HEK293 (cell line): ENCODE measurements around the gene FMN1.

Experiments
- CTCF ChIA-PET: fragments of 350-600 bp; formaldehyde crosslinking; extraction: SDS; loops from one replicate; lab custom pipeline; 2021; ENCODE audit warnings: antibody characterized with exemption; lab: Yijun Ruan, JAX
- POLR2A ChIA-PET: fragments of 300-600 bp; formaldehyde crosslinking; extraction: SDS; loops from one replicate; lab custom pipeline; 2020; ENCODE audit warnings: antibody characterized with exemption, inconsistent platforms; lab: Yijun Ruan, JAX
- H3K27ac ChIP-seq: fragments of 200-500 bp; sonication (Bioruptor generic); 2 replicates; pipeline ENCODE4 v1.5.1; 2014; ENCODE audit warnings: low read depth, low read length, control low read depth, inconsistent platforms; ENCODE audit errors: extremely low read depth
- H3K36me3 ChIP-seq, 2 experiments: fragments of 200-500 bp in 1 of 2; sonication (Bioruptor generic) in 1 of 2; 1 replicate in 1 of 2; 2 replicates in 1 of 2; pipeline ENCODE4 v1.5.1; 2014 to 2017; ENCODE audit warnings: inconsistent platforms in 2 of 2, low read length in 2 of 2; ENCODE audit not compliant: control insufficient read depth in 2 of 2, insufficient read depth in 1 of 2
- H3K4me1 ChIP-seq: fragments of 200-500 bp; sonication (Bioruptor generic); 2 replicates; pipeline ENCODE4 v1.5.1; 2014; ENCODE audit warnings: mild to moderate bottlenecking, low read length, inconsistent platforms; ENCODE audit not compliant: control insufficient read depth, insufficient read depth
- H3K4me3 ChIP-seq: 2 replicates; pipeline ENCODE4 v1.5.1; 2011; ENCODE audit warnings: low read depth, mild to moderate bottlenecking, control low read depth, low read length, moderate library complexity
- H3K9me3 ChIP-seq: fragments of 200-500 bp; sonication (Bioruptor generic); 2 replicates; pipeline ENCODE4 v1.5.1; 2014; ENCODE audit warnings: low read depth, low read length, inconsistent platforms; ENCODE audit not compliant: control insufficient read depth, insufficient read depth
- GLIS1 ChIP-seq: fragments of 450-650 bp; formaldehyde crosslinking; IDR thresholded peaks from 2 replicates; pipeline ENCODE4 v1.5.1; 2016; ENCODE audit warnings: missing biosample characterization, missing genetic modification characterization
- MYNN ChIP-seq: fragments of 450-650 bp; formaldehyde crosslinking; IDR thresholded peaks from 2 replicates; pipeline ENCODE4 v1.5.1; 2016; ENCODE audit warnings: missing biosample characterization, missing genetic modification characterization, borderline replicate concordance
- MZF1 ChIP-seq: fragments of 450-650 bp; formaldehyde crosslinking; IDR thresholded peaks from 2 replicates; pipeline ENCODE4 v1.5.1; 2017; ENCODE audit warnings: missing biosample characterization, missing genetic modification characterization, borderline replicate concordance
- SALL2 ChIP-seq: fragments of 450-650 bp; formaldehyde crosslinking; IDR thresholded peaks from 2 replicates; pipeline ENCODE4 v1.5.0; 2017; ENCODE audit warnings: missing biosample characterization, mild to moderate bottlenecking, missing genetic modification characterization, borderline replicate concordance
- SETDB1 ChIP-seq: IDR thresholded peaks from one replicate; pipeline ENCODE4 v1.6.1; 2017; ENCODE audit warnings: mild to moderate bottlenecking, low read length, moderate library complexity, mixed read lengths; ENCODE audit not compliant: insufficient read length
- SP3 ChIP-seq: fragments of 450-650 bp; formaldehyde crosslinking; IDR thresholded peaks from 2 replicates; pipeline ENCODE4 v1.5.1; 2016; ENCODE audit warnings: missing biosample characterization, missing genetic modification characterization
- YY1 ChIP-seq: fragments of 450-650 bp; formaldehyde crosslinking; IDR thresholded peaks from 2 replicates; pipeline ENCODE4 v1.5.1; 2018; ENCODE audit warnings: missing biosample characterization, missing genetic modification characterization
- ZBTB21 ChIP-seq: fragments of 450-650 bp; formaldehyde crosslinking; IDR thresholded peaks from 2 replicates; pipeline ENCODE4 v1.5.1; 2017; ENCODE audit warnings: missing biosample characterization, missing genetic modification characterization
- ZBTB8A ChIP-seq: fragments of 450-650 bp; formaldehyde crosslinking; IDR thresholded peaks from 2 replicates; pipeline ENCODE4 v1.5.1; 2016; ENCODE audit warnings: missing biosample characterization, missing genetic modification characterization
- ZFP3 ChIP-seq: fragments of 450-650 bp; formaldehyde crosslinking; IDR thresholded peaks from 2 replicates; pipeline ENCODE4 v1.5.1; 2016; ENCODE audit warnings: low read depth, missing biosample characterization, missing genetic modification characterization
- ZNF133 ChIP-seq: fragments of 450-650 bp; formaldehyde crosslinking; IDR thresholded peaks from 2 replicates; pipeline ENCODE4 v1.5.1; 2016; ENCODE audit warnings: missing biosample characterization, missing genetic modification characterization
- ZNF157 ChIP-seq: fragments of 450-650 bp; formaldehyde crosslinking; IDR thresholded peaks from 2 replicates; pipeline ENCODE4 v1.5.1; 2016; ENCODE audit warnings: missing biosample characterization, missing genetic modification characterization
- ZNF239 ChIP-seq: fragments of 450-650 bp; formaldehyde crosslinking; IDR thresholded peaks from 2 replicates; pipeline ENCODE4 v1.5.1; 2016; ENCODE audit warnings: missing biosample characterization, missing genetic modification characterization
- ZNF248 ChIP-seq: fragments of 450-650 bp; formaldehyde crosslinking; IDR thresholded peaks from 2 replicates; pipeline ENCODE4 v1.5.1; 2017; ENCODE audit warnings: missing biosample characterization, missing genetic modification characterization
- ZNF266 ChIP-seq: fragments of 450-650 bp; formaldehyde crosslinking; IDR thresholded peaks from 2 replicates; pipeline ENCODE4 v1.5.1; 2016; ENCODE audit warnings: missing biosample characterization, missing genetic modification characterization, low read depth
- ZNF292 ChIP-seq: fragments of 450-650 bp; formaldehyde crosslinking; IDR thresholded peaks from 2 replicates; pipeline ENCODE4 v1.5.1; 2016; ENCODE audit warnings: low read depth, missing biosample characterization, missing genetic modification characterization, borderline replicate concordance
- ZNF423 ChIP-seq: fragments of 450-650 bp; formaldehyde crosslinking; IDR thresholded peaks from 2 replicates; pipeline ENCODE4 v1.5.1; 2016; ENCODE audit warnings: missing biosample characterization, missing genetic modification characterization
- ZNF530 ChIP-seq: fragments of 450-650 bp; formaldehyde crosslinking; IDR thresholded peaks from 2 replicates; pipeline ENCODE4 v1.5.1; 2016; ENCODE audit warnings: low read depth, missing biosample characterization, missing genetic modification characterization
- ZNF558 ChIP-seq: fragments of 450-650 bp; formaldehyde crosslinking; IDR thresholded peaks from 2 replicates; pipeline ENCODE4 v1.5.1; 2016; ENCODE audit warnings: missing biosample characterization, missing genetic modification characterization
- ZNF621 ChIP-seq: fragments of 450-650 bp; formaldehyde crosslinking; IDR thresholded peaks from 2 replicates; pipeline ENCODE4 v1.5.1; 2017; ENCODE audit warnings: missing biosample characterization, missing genetic modification characterization
- ZNF629 ChIP-seq: fragments of 450-650 bp; formaldehyde crosslinking; IDR thresholded peaks from 2 replicates; pipeline ENCODE4 v1.5.1; 2017; ENCODE audit warnings: missing biosample characterization, missing genetic modification characterization
- ZNF785 ChIP-seq: fragments of 450-650 bp; formaldehyde crosslinking; IDR thresholded peaks from 2 replicates; pipeline ENCODE4 v1.5.1; 2016; ENCODE audit warnings: missing biosample characterization, missing genetic modification characterization
- ZXDB ChIP-seq: fragments of 450-650 bp; formaldehyde crosslinking; IDR thresholded peaks from 2 replicates; pipeline ENCODE4 v1.5.1; 2016; ENCODE audit warnings: missing biosample characterization, missing genetic modification characterization
- TF ChIP-seq, protein P1 (sequence below): fragments of 450-650 bp; IDR thresholded peaks from 2 replicates; pipeline ENCODE4 v1.5.1; 2018; ENCODE audit warnings: missing biosample characterization, mild to moderate bottlenecking, missing genetic modification characterization
- TF ChIP-seq, protein P2 (sequence below): fragments of 450-650 bp; formaldehyde crosslinking; IDR thresholded peaks from 2 replicates; pipeline ENCODE4 v1.5.1; 2016; ENCODE audit warnings: missing biosample characterization, missing genetic modification characterization
- TF ChIP-seq, protein P3 (sequence below): fragments of 450-650 bp; formaldehyde crosslinking; IDR thresholded peaks from 2 replicates; pipeline ENCODE4 v1.5.1; 2016; ENCODE audit warnings: missing biosample characterization, missing genetic modification characterization

The FMN1 gene

DNA sequence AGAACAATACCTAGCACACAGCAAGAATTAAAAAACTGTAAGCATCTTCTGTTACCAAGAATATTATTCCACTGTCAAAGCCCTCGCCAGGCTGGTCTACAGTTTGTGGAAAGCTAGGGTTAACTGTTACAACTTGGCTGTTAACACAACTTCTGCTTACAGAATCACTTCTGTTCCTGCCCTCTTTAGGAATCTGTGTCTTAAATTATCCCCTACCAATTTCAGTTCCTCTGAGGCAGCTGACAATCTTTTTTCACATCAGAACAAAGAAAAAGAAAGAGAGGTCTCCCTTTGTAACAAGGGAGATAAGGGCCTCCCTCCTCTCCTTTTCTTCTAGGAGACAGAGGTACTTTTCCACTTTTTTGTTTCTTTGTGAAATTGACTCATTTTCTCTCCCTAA lies 188.9 kb downstream of the FMN1 start (continued):
- TF ChIP-seq, protein P1, sequence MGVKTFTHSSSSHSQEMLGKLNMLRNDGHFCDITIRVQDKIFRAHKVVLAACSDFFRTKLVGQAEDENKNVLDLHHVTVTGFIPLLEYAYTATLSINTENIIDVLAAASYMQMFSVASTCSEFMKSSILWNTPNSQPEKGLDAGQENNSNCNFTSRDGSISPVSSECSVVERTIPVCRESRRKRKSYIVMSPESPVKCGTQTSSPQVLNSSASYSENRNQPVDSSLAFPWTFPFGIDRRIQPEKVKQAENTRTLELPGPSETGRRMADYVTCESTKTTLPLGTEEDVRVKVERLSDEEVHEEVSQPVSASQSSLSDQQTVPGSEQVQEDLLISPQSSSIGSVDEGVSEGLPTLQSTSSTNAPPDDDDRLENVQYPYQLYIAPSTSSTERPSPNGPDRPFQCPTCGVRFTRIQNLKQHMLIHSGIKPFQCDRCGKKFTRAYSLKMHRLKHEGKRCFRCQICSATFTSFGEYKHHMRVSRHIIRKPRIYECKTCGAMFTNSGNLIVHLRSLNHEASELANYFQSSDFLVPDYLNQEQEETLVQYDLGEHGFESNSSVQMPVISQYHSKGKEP (tag by site-specific recombination) = no peak
- TF ChIP-seq ZNF157 (tag by site-specific recombination) = no peak
- TF ChIP-seq ZNF239 (tag by site-specific recombination) = no peak
- no peak for TF ChIP-seq ZNF629 (tag by site-specific recombination)
- no peak for TF ChIP-seq ZNF558 (tag by site-specific recombination)

DNA sequence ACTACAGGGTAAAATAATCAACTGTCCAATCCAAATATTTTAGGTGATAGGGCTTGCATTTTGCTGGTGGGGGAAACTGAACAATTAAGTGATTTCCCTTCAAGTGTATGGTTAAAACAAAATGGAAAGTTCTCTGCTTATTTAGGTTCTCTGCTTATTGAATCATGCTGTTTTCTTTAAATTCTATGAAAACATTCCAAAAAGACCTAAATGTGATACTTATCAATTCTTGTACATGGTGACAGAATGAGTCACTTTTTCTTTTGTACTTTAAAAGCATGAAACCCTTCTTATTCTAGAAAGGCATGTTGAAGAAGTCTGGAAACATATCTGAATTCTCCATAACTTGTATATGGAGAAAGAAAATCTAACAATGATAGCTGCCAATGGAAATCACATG lies 192.6 kb downstream of the FMN1 start:
- H3K4me1 ChIP-seq = no peaks in the 10 kb centered on the region
- CTCF ChIA-PET = interaction anchor here (0.9 to 1.4 kb wide), 3 partner anchors 8 to 130 kb away, joined by 3 to 5 read pairs (median 3); no protein-coding TSS in a partner anchor
- TF ChIP-seq SALL2 (tag by site-specific recombination) = no peak
- TF ChIP-seq, protein P1 (tag by site-specific recombination) = no peak
- TF ChIP-seq ZBTB8A (tag by site-specific recombination) = no peak
- TF ChIP-seq GLIS1 (tag by site-specific recombination) = no peak
- no peaks in the 10 kb centered on the region for H3K36me3 ChIP-seq
- POLR2A ChIA-PET = no interaction called here
- H3K27ac ChIP-seq = no peak overlapping the region
- no peaks in the 10 kb centered on the region for H3K9me3 ChIP-seq
- H3K4me3 ChIP-seq = no peak overlapping the region

DNA sequence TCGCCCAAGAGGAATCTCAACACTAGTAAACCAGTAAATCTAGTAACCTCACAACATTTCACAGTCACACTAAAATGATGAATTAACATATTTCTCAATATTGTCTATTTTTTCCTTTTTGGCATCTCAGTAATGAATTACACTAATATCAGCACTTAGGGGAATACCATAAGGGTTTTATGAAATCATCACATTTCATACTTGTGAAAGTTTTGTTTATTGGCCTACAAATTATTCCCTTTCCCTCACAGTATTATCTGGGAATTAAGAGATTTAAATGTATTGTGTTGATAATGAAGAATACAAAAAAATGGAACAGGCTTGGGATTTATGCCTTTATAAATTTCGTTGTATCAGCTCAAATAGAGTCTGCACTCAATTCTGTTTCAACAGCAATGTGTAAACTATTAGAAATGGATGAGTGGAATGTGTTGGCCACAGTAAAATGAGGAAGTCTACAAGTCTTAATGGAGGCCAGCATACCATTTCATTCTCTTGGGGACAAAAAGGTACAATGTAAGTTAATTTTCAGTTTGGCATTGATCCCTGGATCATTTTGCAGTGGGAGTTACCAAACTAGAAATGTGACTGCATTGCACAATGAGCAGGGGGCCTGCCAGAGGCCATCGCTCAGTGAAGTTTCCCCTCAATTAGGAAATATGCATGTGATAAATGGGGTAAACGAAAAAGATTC lies 195.4 kb downstream of the FMN1 start:
- Histone ChIP-seq H3K4me1 (no peaks in the 10 kb centered on the region), H3K4me3 (no peak overlapping the region), H3K9me3 (no peaks in the 10 kb centered on the region), H3K27ac (no peak overlapping the region), H3K36me3 (no peaks in the 10 kb centered on the region)
- POLR2A ChIA-PET = no interaction called here
- CTCF ChIA-PET = interaction anchor here (1.0 kb wide), 1 partner anchor 23 kb away, joined by 5 read pairs; no protein-coding TSS in a partner anchor
- TF ChIP-seq ZNF621 (tag by site-specific recombination) (no peak), MYNN (tag by site-specific recombination) (no peak), ZNF266 (no peak), ZXDB (tag by site-specific recombination) (no peak), ZNF248 (tag by site-specific recombination) (no peak), YY1 (tag by site-specific recombination) (no peak), SP3 (tag by site-specific recombination) (no peak), ZNF292 (no peak), ZNF785 (no peak), ZFP3 (tag by site-specific recombination) (no peak), ZNF530 (no peak), ZBTB21 (tag by site-specific recombination) (no peak), MZF1 (no peak), SETDB1 (no peak), ZNF423 (tag by site-specific recombination) (no peak), ZNF133 (tag by site-specific recombination) (no peak)
- TF ChIP-seq, protein P2, sequence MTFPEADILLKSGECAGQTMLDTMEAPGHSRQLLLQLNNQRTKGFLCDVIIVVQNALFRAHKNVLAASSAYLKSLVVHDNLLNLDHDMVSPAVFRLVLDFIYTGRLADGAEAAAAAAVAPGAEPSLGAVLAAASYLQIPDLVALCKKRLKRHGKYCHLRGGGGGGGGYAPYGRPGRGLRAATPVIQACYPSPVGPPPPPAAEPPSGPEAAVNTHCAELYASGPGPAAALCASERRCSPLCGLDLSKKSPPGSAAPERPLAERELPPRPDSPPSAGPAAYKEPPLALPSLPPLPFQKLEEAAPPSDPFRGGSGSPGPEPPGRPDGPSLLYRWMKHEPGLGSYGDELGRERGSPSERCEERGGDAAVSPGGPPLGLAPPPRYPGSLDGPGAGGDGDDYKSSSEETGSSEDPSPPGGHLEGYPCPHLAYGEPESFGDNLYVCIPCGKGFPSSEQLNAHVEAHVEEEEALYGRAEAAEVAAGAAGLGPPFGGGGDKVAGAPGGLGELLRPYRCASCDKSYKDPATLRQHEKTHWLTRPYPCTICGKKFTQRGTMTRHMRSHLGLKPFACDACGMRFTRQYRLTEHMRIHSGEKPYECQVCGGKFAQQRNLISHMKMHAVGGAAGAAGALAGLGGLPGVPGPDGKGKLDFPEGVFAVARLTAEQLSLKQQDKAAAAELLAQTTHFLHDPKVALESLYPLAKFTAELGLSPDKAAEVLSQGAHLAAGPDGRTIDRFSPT (tag by site-specific recombination) = no peak
- TF ChIP-seq, protein P3, sequence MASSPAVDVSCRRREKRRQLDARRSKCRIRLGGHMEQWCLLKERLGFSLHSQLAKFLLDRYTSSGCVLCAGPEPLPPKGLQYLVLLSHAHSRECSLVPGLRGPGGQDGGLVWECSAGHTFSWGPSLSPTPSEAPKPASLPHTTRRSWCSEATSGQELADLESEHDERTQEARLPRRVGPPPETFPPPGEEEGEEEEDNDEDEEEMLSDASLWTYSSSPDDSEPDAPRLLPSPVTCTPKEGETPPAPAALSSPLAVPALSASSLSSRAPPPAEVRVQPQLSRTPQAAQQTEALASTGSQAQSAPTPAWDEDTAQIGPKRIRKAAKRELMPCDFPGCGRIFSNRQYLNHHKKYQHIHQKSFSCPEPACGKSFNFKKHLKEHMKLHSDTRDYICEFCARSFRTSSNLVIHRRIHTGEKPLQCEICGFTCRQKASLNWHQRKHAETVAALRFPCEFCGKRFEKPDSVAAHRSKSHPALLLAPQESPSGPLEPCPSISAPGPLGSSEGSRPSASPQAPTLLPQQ (tag by site-specific recombination) = no peak
